SK-N-SH (cell line): ENCODE data around the gene SLC9A4. TPM values are rescaled to one million over a fixed set of nuclear protein-coding genes. Genes with fewer than 3 reads are reported as not detected.
"Not testable (repeated sequence)": the region's sequence is repeated elsewhere in the genome, so short reads cannot be mapped to it uniquely, and the experiment has no call there.

Experiments used
- CTCF ChIA-PET: fragments of 300-600, 350-600 bp; formaldehyde crosslinking; extraction: SDS; loops from one replicate; lab custom pipeline; 2021; lab: Yijun Ruan, JAX
- POLR2A ChIA-PET: fragments of 350-600 bp; sonication (Branson Sonifier 250); formaldehyde crosslinking; extraction: SDS; loops from one replicate; lab custom pipeline; 2020; ENCODE audit warnings: antibody characterized with exemption, inconsistent platforms; lab: Yijun Ruan, JAX
- DNase-seq: peaks from one replicate; pipeline ENCODE4 v3.0.0; 2012
- H2AFZ ChIP-seq: fragments of 200-600 bp; sonication (generic); 2 replicates; pipeline ENCODE4 v1.8.1; 2016; ENCODE audit warnings: antibody characterized with exemption, mild to moderate bottlenecking, low read depth
- H3F3A ChIP-seq: fragments of 200-600 bp; sonication (generic); replicated peaks from 2 replicates; pipeline ENCODE3; 2016; ENCODE audit warnings: antibody characterized with exemption, mild to moderate bottlenecking; ENCODE audit not compliant: insufficient read depth
- H3K27ac ChIP-seq, 2 experiments: fragments of 200-500 bp in 1 of 2; fragments of 200-600 bp in 1 of 2; sonication (Bioruptor generic) in 1 of 2; sonication (generic), shearing (Covaris generic) in 1 of 2; 2 replicates each; pipeline versions ENCODE4 v1.5.1 to v1.6.1; 2014 to 2016; ENCODE audit warnings: low read depth in 2 of 2, inconsistent platforms in 1 of 2, low read length in 1 of 2, mild to moderate bottlenecking in 1 of 2, mixed read lengths in 1 of 2
- H3K27me3 ChIP-seq: fragments of 200-600 bp; sonication (generic), shearing (Covaris generic); 2 replicates; pipeline ENCODE4 v1.6.1; 2016; ENCODE audit warnings: mixed run types; ENCODE audit not compliant: insufficient read depth
- H3K36me3 ChIP-seq, 2 experiments: fragments of 200-500 bp in 1 of 2; fragments of 200-600 bp in 1 of 2; sonication (Bioruptor generic) in 1 of 2; sonication (generic) in 1 of 2; replicated peaks in 1 of 2; 2 replicates each; pipeline versions ENCODE3 to v1.5.1; 2014 to 2016; ENCODE audit warnings: low read length in 1 of 2, mild to moderate bottlenecking in 1 of 2; ENCODE audit not compliant: insufficient read depth in 2 of 2, control insufficient read depth in 1 of 2
- H3K4me1 ChIP-seq, 2 experiments: fragments of 200-500 bp in 1 of 2; fragments of 200-600 bp in 1 of 2; sonication (Bioruptor generic) in 1 of 2; sonication (generic), shearing (Covaris generic) in 1 of 2; 2 replicates each; pipeline versions ENCODE4 v1.5.1 to v1.6.1; 2014 to 2016; ENCODE audit warnings: low read depth in 1 of 2, low read length in 1 of 2, mixed run types in 1 of 2; ENCODE audit not compliant: insufficient read depth in 2 of 2, control insufficient read depth in 1 of 2
- H3K4me2 ChIP-seq: fragments of 200-600 bp; sonication (generic), shearing (Covaris generic); 2 replicates; pipeline ENCODE4 v1.6.1; 2017; ENCODE audit warnings: mixed run types
- H3K4me3 ChIP-seq, 2 experiments: fragments of 200-500 bp in 1 of 2; fragments of 200-600 bp in 1 of 2; sonication (Bioruptor generic) in 1 of 2; sonication (generic), shearing (Covaris generic) in 1 of 2; 2 replicates each; pipeline versions ENCODE4 v1.5.1 to v1.8.1; 2014 to 2016; ENCODE audit warnings: low read depth in 2 of 2, inconsistent platforms in 1 of 2, low read length in 1 of 2, mild to moderate bottlenecking in 1 of 2, mixed read lengths in 1 of 2, moderate library complexity in 1 of 2
- H3K79me2 ChIP-seq: fragments of 200-600 bp; sonication (generic); 2 replicates; pipeline ENCODE4 v1.8.1; 2017; ENCODE audit warnings: mild to moderate bottlenecking; ENCODE audit not compliant: insufficient read depth
- H3K9ac ChIP-seq: fragments of 200-600 bp; sonication (generic); 2 replicates; pipeline ENCODE4 v1.6.1; 2017; ENCODE audit warnings: mixed run types
- H3K9me2 ChIP-seq: fragments of 200-600 bp; sonication (generic); 2 replicates; pipeline ENCODE4 v1.6.1; 2017; ENCODE audit warnings: mixed run types
- H3K9me3 ChIP-seq: fragments of 200-600 bp; sonication (generic); 2 replicates; pipeline ENCODE4 v1.6.1; 2017; ENCODE audit warnings: mixed run types, mild to moderate bottlenecking, moderate library complexity
- H4K20me1 ChIP-seq: fragments of 200-600 bp; sonication (generic); 2 replicates; pipeline ENCODE4 v1.6.1; 2017; ENCODE audit warnings: mild to moderate bottlenecking, mixed run types; ENCODE audit not compliant: insufficient read depth
- CHD2 ChIP-seq: fragments of 150-350 bp; IDR thresholded peaks from 2 replicates; pipeline ENCODE4 v1.6.1; 2018; ENCODE audit warnings: low read length; ENCODE audit not compliant: partially characterized antibody
- CTCF ChIP-seq: fragments of 200-600 bp; sonication (generic); IDR thresholded peaks from 2 replicates; pipeline ENCODE4 v1.6.1; 2017; ENCODE audit warnings: antibody characterized with exemption, mild to moderate bottlenecking, moderate library complexity
- EZH2phosphoT487 ChIP-seq: fragments of 200-600 bp; sonication (generic); IDR thresholded peaks from 2 replicates; pipeline ENCODE4 v1.6.1; 2017; ENCODE audit warnings: low read depth, mixed run types, mild to moderate bottlenecking, antibody characterized with exemption, moderate library complexity, borderline replicate concordance
- GABPA ChIP-seq: IDR thresholded peaks from 2 replicates; pipeline ENCODE4 v1.4.0; 2012; ENCODE audit warnings: low read depth, mild to moderate bottlenecking
- MAX ChIP-seq: IDR thresholded peaks from 2 replicates; pipeline ENCODE4 v1.4.0; 2012; ENCODE audit warnings: low read depth
- MXI1 ChIP-seq: IDR thresholded peaks from 2 replicates; pipeline ENCODE4 v1.6.1; 2012; ENCODE audit warnings: mild to moderate bottlenecking, low read depth, low read length, improper control_type of control experiment
- POLR2AphosphoS5 ChIP-seq: IDR thresholded peaks from 2 replicates; pipeline ENCODE4 v1.6.1; 2012; ENCODE audit warnings: low read depth, low read length
- RAD21 ChIP-seq: IDR thresholded peaks from 2 replicates; pipeline ENCODE4 v1.6.1; 2012; ENCODE audit warnings: mild to moderate bottlenecking, low read length
- REST ChIP-seq: IDR thresholded peaks from 2 replicates; pipeline ENCODE4 v1.6.1; 2012; ENCODE audit warnings: mild to moderate bottlenecking, low read depth, low read length, moderate library complexity
- RFX5 ChIP-seq: IDR thresholded peaks from 2 replicates; pipeline ENCODE4 v1.6.1; 2012; ENCODE audit warnings: mild to moderate bottlenecking, improper control_type of control experiment, low read length
- RXRA ChIP-seq: IDR thresholded peaks from 2 replicates; pipeline ENCODE4 v1.4.0; 2012; ENCODE audit warnings: low read depth, mild to moderate bottlenecking, borderline replicate concordance
- TAF1 ChIP-seq: IDR thresholded peaks from 2 replicates; pipeline ENCODE4 v1.6.1; 2012; ENCODE audit warnings: low read depth, mild to moderate bottlenecking, low read length, moderate library complexity, borderline replicate concordance
- TCF12 ChIP-seq: IDR thresholded peaks from 2 replicates; pipeline ENCODE4 v1.4.0; 2012
- USF1 ChIP-seq: IDR thresholded peaks from 2 replicates; pipeline ENCODE4 v1.4.0; 2012; ENCODE audit warnings: low read depth, borderline replicate concordance
- USF2 ChIP-seq: fragments of 150-350 bp; IDR thresholded peaks from 2 replicates; pipeline ENCODE4 v1.6.1; 2017; ENCODE audit warnings: antibody characterized with exemption, low read length, low read depth, borderline replicate concordance
- WGBS: methylation state at CpG from one replicate; pipeline ENCODE4 v1.1.6; 2017; ENCODE audit warnings: low lambda C conversion rate; 5-methylcytosine and 5-hydroxymethylcytosine counted together
- polyA plus RNA-seq, 3 experiments: library from polyadenylated mRNA; depleted of rRNA; stranded (reverse); fragments of >200 nt; gene quantifications; 2 replicates each; pipeline ENCODE4 v1.2.3, GENCODE V29; 2012

SLC9A4 gene
- polyA plus RNA-seq, 1 of the 3 experiments (the other 2 are of a cell fraction), result 0.07 TPM

GRCh38 chr2:102562542-102562941 is 89.5 kb downstream of the SLC9A4 start:
- H3K9me2 ChIP-seq, H3K4me3 ChIP-seq, H3K36me3 ChIP-seq, H3K9me3 ChIP-seq, H3K79me2 ChIP-seq, H4K20me1 ChIP-seq, H2AFZ ChIP-seq, DNase-seq, H3K4me1 ChIP-seq, H3K4me2 ChIP-seq, H3K27me3 ChIP-seq, CTCF ChIA-PET, H3F3A ChIP-seq, H3K9ac ChIP-seq, POLR2A ChIA-PET, H3K27ac ChIP-seq: not testable (repeated sequence)
- 6% methylated on average over 1 of the region's 1 CpG for WGBS

GRCh38 chr2:102575888-102576287 is 102.9 kb downstream of the SLC9A4 start:
- H3K4me2 ChIP-seq, result no peak overlapping the region
- no peaks in the 10 kb centered on the region for H3K79me2 ChIP-seq
- WGBS, result 41% methylated on average over 1 of the region's 1 CpG
- H3K4me3 ChIP-seq, result no peak overlapping the region
- ChIA-PET CTCF (interaction anchor here (1.0 kb wide), 1 partner anchor 230 kb away, joined by 4 read pairs; no protein-coding TSS in a partner anchor), POLR2A (no interaction called here)
- H2AFZ ChIP-seq, result no peak overlapping the region
- H3K9me2 ChIP-seq, result no peaks in the 10 kb centered on the region
- H3K36me3 ChIP-seq, result no peaks in the 10 kb centered on the region
- no peak for TF ChIP-seq TAF1
- no peaks in the 10 kb centered on the region for H3F3A ChIP-seq
- no peaks in the 10 kb centered on the region for H3K9me3 ChIP-seq
- no peak overlapping the region for H3K27ac ChIP-seq
- no peak for DNase-seq
- H4K20me1 ChIP-seq, result no peaks in the 10 kb centered on the region
- H3K9ac ChIP-seq, result no peak overlapping the region
- H3K27me3 ChIP-seq, result no peaks in the 10 kb centered on the region; the same call in 1 of the 2 replicates
- no peaks in the 10 kb centered on the region for H3K4me1 ChIP-seq

GRCh38 chr2:102578376-102578775 is 105.3 kb downstream of the SLC9A4 start:
- CTCF ChIA-PET, result no interaction called here
- Histone ChIP-seq H3K9me3 (no peaks in the 10 kb centered on the region), H4K20me1 (no peaks in the 10 kb centered on the region), H3K9ac (no peak overlapping the region), H3K27me3 (no peaks in the 10 kb centered on the region; the same call in 1 of the 2 replicates), H3K36me3 (no peaks in the 10 kb centered on the region), H3K4me2 (no peak overlapping the region), H3K4me1 (no peaks in the 10 kb centered on the region), H3K27ac (no peak overlapping the region), H3F3A (no peaks in the 10 kb centered on the region), H3K9me2 (no peaks in the 10 kb centered on the region), H3K79me2 (no peaks in the 10 kb centered on the region), H2AFZ (no peak overlapping the region), H3K4me3 (no peak overlapping the region)
- no peak for DNase-seq
- no peak for TF ChIP-seq CTCF
- TF ChIP-seq RAD21, result no peak
- TF ChIP-seq POLR2AphosphoS5, result no peak
- no peak for TF ChIP-seq TAF1
- no peak for TF ChIP-seq RFX5
- no peak for TF ChIP-seq USF2
- no peak for TF ChIP-seq MAX
- no peak for TF ChIP-seq EZH2phosphoT487
- no peak for TF ChIP-seq GABPA
- no peak for TF ChIP-seq CHD2
- no peak for TF ChIP-seq MXI1
- no peak for TF ChIP-seq REST
- TF ChIP-seq USF1, result no peak
- TF ChIP-seq TCF12, result no peak
- no peak for TF ChIP-seq RXRA
- 8% methylated on average over 2 of the region's 2 CpGs for WGBS
- POLR2A ChIA-PET, result no interaction called here
